ENCODE data around the gene BCL2L12.

Gene BCL2L12

DNA sequence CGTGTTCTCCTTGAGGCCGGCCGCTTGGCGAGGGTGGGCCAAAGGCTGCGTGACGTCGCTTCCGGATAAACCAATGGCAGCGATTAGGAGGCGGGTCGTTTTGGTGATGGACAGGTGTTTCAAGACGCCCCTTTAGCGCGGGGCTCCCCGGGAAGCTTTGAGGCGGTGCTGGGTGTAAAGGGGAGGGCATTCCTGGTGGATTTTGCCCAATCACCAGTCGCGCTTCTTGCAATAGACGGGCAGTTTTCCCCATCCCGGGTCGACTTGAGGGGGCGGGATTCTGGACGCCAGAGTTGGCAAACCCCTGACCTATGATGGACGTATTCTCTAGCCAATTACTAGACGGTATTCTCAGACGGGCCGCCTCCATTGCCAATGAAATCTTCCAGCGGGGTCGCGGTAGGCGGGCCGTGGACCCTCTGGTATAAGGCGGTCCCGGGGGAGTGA is 11.1 kb downstream of the BCL2L12 start:
- H3K4me3 ChIP-seq (replicated peaks; ENCODE audit: low read depth, low read length): peak overlapping the region; percentile 99
- TF ChIP-seq CTCF (IDR thresholded peaks at IDR 0.05; ENCODE audit: low read length, missing control alignments): no peak
- DNase-seq (ENCODE audit: low read depth): peak; percentile 100

DNA sequence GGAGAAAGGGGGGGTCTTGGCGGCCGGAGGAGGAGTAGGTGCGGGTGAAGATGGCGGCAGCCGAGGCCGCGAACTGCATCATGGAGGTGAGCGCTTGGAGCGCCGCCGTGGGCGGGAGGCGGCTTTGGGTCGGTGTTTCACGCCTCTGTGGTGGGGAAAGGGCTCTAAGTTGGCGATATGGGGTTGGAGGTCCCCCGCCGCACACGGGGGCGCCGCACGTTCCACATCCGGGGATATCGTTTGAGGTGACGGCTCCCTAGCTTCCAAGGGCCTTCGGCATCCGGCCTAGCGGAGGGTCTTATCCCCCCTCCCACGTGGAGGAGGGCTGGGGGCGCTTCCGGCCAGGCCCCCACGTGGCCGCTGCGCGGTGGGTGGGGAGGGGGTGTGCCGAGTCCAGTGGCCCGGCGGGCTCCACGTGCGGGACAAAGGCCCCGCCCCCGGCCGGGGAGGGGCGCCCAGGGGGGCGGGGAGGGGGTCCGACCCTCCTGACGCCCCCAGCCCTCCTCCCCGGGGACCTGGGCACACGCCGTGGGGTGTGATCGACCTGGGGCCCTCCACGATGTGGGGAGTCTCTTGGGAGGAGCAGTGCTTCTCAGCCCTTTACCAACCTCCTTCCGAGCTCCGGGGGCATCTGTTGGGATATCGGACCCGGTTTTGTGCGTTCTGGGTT is 11.6 kb downstream of the BCL2L12 start, which contains the start of gene PRMT1:
TSS of gene PRMT1 (plus strand) at position 41 of the 670 bp plus-strand sequence. CDS start at position 51, 10 bp downstream.
- DNase-seq (ENCODE audit: low read depth): peak; percentile 21
- TF ChIP-seq CTCF (IDR thresholded peaks at IDR 0.05; ENCODE audit: low read length, missing control alignments): no peak
- peak within 1 kb of the TSS; percentile 99 for H3K4me3 ChIP-seq (replicated peaks; ENCODE audit: low read depth, low read length)

GRCh38 chr19:49677901-49678674 is 12.4 kb downstream of the BCL2L12 start:
- H3K4me3 ChIP-seq (replicated peaks; ENCODE audit: low read depth, low read length): peak overlapping the region; percentile 99
- peak; percentile 71 for DNase-seq (ENCODE audit: low read depth)
- TF ChIP-seq CTCF (IDR thresholded peaks at IDR 0.05; ENCODE audit: low read length, missing control alignments): peak; percentile 54

- no peak for TF ChIP-seq CTCF (IDR thresholded peaks at IDR 0.05; ENCODE audit: low read length, missing control alignments)
- no peak overlapping the region for H3K4me3 ChIP-seq (replicated peaks; ENCODE audit: low read depth, low read length)
- DNase-seq (ENCODE audit: low read depth): no peak
Measured at GRCh38 chr19:49678985-49679770, 13.4 kb downstream of the BCL2L12 start.

DNA sequence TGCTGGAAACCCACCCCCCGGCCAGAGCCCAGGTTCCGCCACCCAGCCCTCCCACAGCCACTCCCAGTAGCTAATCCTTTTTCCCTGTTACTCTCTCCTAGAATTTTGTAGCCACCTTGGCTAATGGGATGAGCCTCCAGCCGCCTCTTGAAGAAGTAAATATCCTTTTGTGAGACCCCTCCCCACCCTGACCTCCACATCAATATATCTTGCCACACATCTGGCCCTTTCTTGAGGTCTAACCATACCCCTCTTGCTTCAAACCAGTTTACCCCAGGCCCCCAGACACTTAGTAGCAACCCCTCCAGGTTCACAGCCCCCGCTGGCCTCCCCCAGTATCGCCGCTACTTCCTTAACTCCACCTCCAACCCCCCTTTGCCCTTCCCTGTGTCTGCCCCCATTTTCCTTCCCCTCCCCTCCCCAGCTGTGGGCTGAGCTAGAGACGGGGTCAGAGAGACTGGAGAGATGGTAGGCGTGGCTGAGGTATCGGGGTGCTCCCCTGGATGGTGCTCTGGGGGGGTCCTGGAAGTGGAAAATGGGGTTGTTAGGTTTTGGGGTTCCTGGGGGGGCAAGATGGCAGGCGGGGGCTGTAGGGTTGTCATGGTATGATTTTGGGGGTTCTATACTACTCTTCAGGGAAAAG is 14.2 kb downstream of the BCL2L12 start:
- no peak overlapping the region for H3K4me3 ChIP-seq (replicated peaks; ENCODE audit: low read depth, low read length)
- no peak for DNase-seq (ENCODE audit: low read depth)
- TF ChIP-seq CTCF (IDR thresholded peaks at IDR 0.05; ENCODE audit: low read length, missing control alignments): no peak
